ENCODE data around the gene SGPP1.
"Not testable (repeated sequence)": the region's sequence is repeated elsewhere in the genome, so short reads cannot be mapped to it uniquely, and the experiment has no call there.

The SGPP1 gene

GRCh38 chr14:63641473-63642228 is 86.2 kb downstream of the SGPP1 start, which contains the start of gene WDR89:
Gene WDR89, minus strand, starts transcription at chr14:63641871. Its CDS starts 41,929 bp downstream, at chr14:63599942.
- DNase-seq (ENCODE audit: low read depth) = peak; percentile 99
- peak; percentile 78 for TF ChIP-seq CTCF (conservative IDR thresholded peaks at IDR 0.05; ENCODE audit: low read depth, low read length)
- H3K4me3 ChIP-seq (ENCODE audit: low read length) = peak within 1 kb of the TSS; percentile 78

GRCh38 chr14:63638493-63638892 is 89.4 kb downstream of the SGPP1 start:
- no peak for TF ChIP-seq CTCF (conservative IDR thresholded peaks at IDR 0.05; ENCODE audit: low read depth, low read length)
- no peak for DNase-seq (ENCODE audit: low read depth)
- H3K4me3 ChIP-seq (ENCODE audit: low read length) = no peak overlapping the region

GRCh38 chr14:63636094-63636635 is 91.7 kb downstream of the SGPP1 start:
- not testable (repeated sequence) for H3K4me3 ChIP-seq (ENCODE audit: low read length); DNase-seq (ENCODE audit: low read depth)
